CD4-positive, alpha-beta T cell (primary cell): Measurements from ENCODE around the gene ADGRL3. TPM values are rescaled to one million over a fixed set of nuclear protein-coding genes. Genes with fewer than 3 reads are reported as not detected.
"Not testable (repeated sequence)": the region's sequence is repeated elsewhere in the genome, so short reads cannot be mapped to it uniquely, and the experiment has no call there.

ENCODE experiments used
- ATAC-seq: fragments of 200-7000 bp; cut with Tn5 transposase; one replicate; pipeline ENCODE4 v1.10.0; 2022; ENCODE audit warnings: mild to moderate bottlenecking; ENCODE audit not compliant: poor library complexity
- CTCF ChIA-PET: fragments of 350-600 bp; sonication (Branson Sonifier 250); formaldehyde crosslinking; loops from one replicate; lab custom pipeline; 2021; ENCODE audit warnings: antibody characterized with exemption, inconsistent platforms; lab: Charles Lee
- POLR2A ChIA-PET: fragments of 350-600 bp; sonication (Branson Sonifier 250); formaldehyde crosslinking; loops from one replicate; lab custom pipeline; 2021; ENCODE audit warnings: antibody characterized with exemption, inconsistent platforms; lab: Charles Lee
- DNase-seq, 14 experiments: peaks; one replicate each; pipeline ENCODE4 v3.0.0-alpha.2; 2013 to 2020; ENCODE audit warnings: mixed read lengths in 2 of 14
- H3K27ac ChIP-seq, 2 donors: one replicate each; pipeline versions ENCODE4 v1.5.1 to v1.7.0; 2013; ENCODE audit warnings: low read length in 2 of 2, low read depth in 1 of 2, mild to moderate bottlenecking in 1 of 2
- H3K27me3 ChIP-seq, 2 experiments: 1 replicate in 1 of 2; 2 replicates in 1 of 2; pipeline versions ENCODE4 v1.6.1 to v1.7.0; 2013; ENCODE audit warnings: low read length in 2 of 2, control low read depth in 1 of 2, mild to moderate bottlenecking in 1 of 2, moderate library complexity in 1 of 2; ENCODE audit not compliant: insufficient read depth in 2 of 2, control insufficient read depth in 1 of 2
- H3K36me3 ChIP-seq: one replicate; pipeline ENCODE4 v1.6.1; 2013; ENCODE audit warnings: low read length, control low read depth; ENCODE audit not compliant: insufficient read depth
- H3K4me1 ChIP-seq: one replicate; pipeline ENCODE4 v1.6.1; 2013; ENCODE audit warnings: low read length, control low read depth; ENCODE audit not compliant: insufficient read depth
- H3K4me3 ChIP-seq: one replicate; pipeline ENCODE4 v1.5.1; 2013; ENCODE audit warnings: mild to moderate bottlenecking, low read length, moderate library complexity
- H3K9me3 ChIP-seq, 2 experiments: 1 replicate in 1 of 2; 2 replicates in 1 of 2; pipeline versions ENCODE4 v1.6.1 to v1.7.0; 2013; ENCODE audit warnings: low read length in 2 of 2, mild to moderate bottlenecking in 2 of 2, control low read depth in 1 of 2, moderate library complexity in 1 of 2; ENCODE audit not compliant: control insufficient read depth in 1 of 2, insufficient read depth in 1 of 2
- H3K27ac Mint-ChIP-seq: one replicate; pipeline ENCODE4 v1.8.0; 2020; ENCODE audit warnings: mixed read lengths
- H3K27me3 Mint-ChIP-seq: one replicate; pipeline ENCODE4 v1.8.0; 2021; ENCODE audit warnings: mixed read lengths
- H3K36me3 Mint-ChIP-seq: one replicate; pipeline ENCODE4 v1.8.0; 2021; ENCODE audit warnings: low read depth, mixed read lengths
- H3K4me1 Mint-ChIP-seq: one replicate; pipeline ENCODE4 v1.8.0; 2021; ENCODE audit warnings: low read depth, mixed read lengths
- H3K4me3 Mint-ChIP-seq: one replicate; pipeline ENCODE4 v1.8.0; 2020; ENCODE audit warnings: mild to moderate bottlenecking, mixed read lengths
- H3K9me3 Mint-ChIP-seq: one replicate; pipeline ENCODE4 v1.8.0; 2020; ENCODE audit warnings: mixed read lengths
- CTCF ChIP-seq: fragments of 200-600 bp; IDR thresholded peaks from one replicate; pipeline ENCODE4 v1.8.0; 2022; ENCODE audit warnings: antibody characterized with exemption, mild to moderate bottlenecking
- intact Hi-C, 2 experiments: fragments of 100-400 bp; cut with DNase I in 1 of 2; cut with micrococcal nuclease in 1 of 2; formaldehyde crosslinking; loops; one replicate each; pipeline versions ENCODE4 v1.15.1 to v1.9.0; 2023 to 2025; cut with DNase I, micrococcal nuclease
- total RNA-seq, 174 experiments: library from RNA in 2 of 174; stranded (reverse) in 2 of 174; gene quantifications; one replicate each; pipeline ENCODE4 v1.2.3 and lab custom pipeline; 2021 to 2026

The ADGRL3 gene
- total RNA-seq, 2 experiments from 2014 or later = not detected

- intact Hi-C loops = no loop called here
- Histone ChIP-seq H3K9me3 (peaks cover 0 to 5% of the 10 kb centered on the region in 2 experiments), H3K27me3 (no peaks in the 10 kb centered on the region), H3K36me3 (no peaks in the 10 kb centered on the region), H3K27ac (no peak overlapping the region), H3K4me1 (no peaks in the 10 kb centered on the region), H3K4me3 (no peak overlapping the region)
- ATAC-seq (no peak), DNase-seq (no peak)
- H3K27ac Mint-ChIP-seq = no peak overlapping the region
- H3K9me3 Mint-ChIP-seq = peaks cover 9% of the 10 kb centered on the region
- POLR2A ChIA-PET = no interaction called here
- H3K36me3 Mint-ChIP-seq = no peaks in the 10 kb centered on the region
- no peak overlapping the region for H3K4me3 Mint-ChIP-seq
- no peaks in the 10 kb centered on the region for H3K27me3 Mint-ChIP-seq
- H3K4me1 Mint-ChIP-seq = no peaks in the 10 kb centered on the region
- CTCF ChIA-PET = no interaction called here
- no peak for TF ChIP-seq CTCF
These were observed 301.7 kb downstream of the ADGRL3 start for GRCh38 chr4:61501812-61502211.

GRCh38 chr4:61505773-61506685, 305.9 kb downstream of the ADGRL3 start:
- ChIA-PET POLR2A (no interaction called here), CTCF (no interaction called here)
- Mint-ChIP-seq H3K4me1 (no peaks in the 10 kb centered on the region), H3K36me3 (no peaks in the 10 kb centered on the region), H3K9me3 (peaks cover 12% of the 10 kb centered on the region), H3K27me3 (no peaks in the 10 kb centered on the region), H3K27ac (no peak overlapping the region), H3K4me3 (no peak overlapping the region)
- no peak for DNase-seq
- Histone ChIP-seq H3K36me3 (no peaks in the 10 kb centered on the region), H3K9me3 (peaks cover 0 to 7% of the 10 kb centered on the region in 2 experiments), H3K27ac (no peak overlapping the region), H3K4me1 (no peaks in the 10 kb centered on the region), H3K27me3 (no peaks in the 10 kb centered on the region), H3K4me3 (no peak overlapping the region)
- TF ChIP-seq CTCF = no peak
- ATAC-seq = no peak
- intact Hi-C loops = no loop called here

- no peak overlapping the region for H3K4me3 Mint-ChIP-seq
- no peaks in the 10 kb centered on the region for H3K36me3 Mint-ChIP-seq
- DNase-seq (no peak), ATAC-seq (no peak)
- no peak overlapping the region for H3K4me3 ChIP-seq
- H3K27ac ChIP-seq = no peak overlapping the region
- H3K36me3 ChIP-seq = no peaks in the 10 kb centered on the region
- no peak for TF ChIP-seq CTCF
- no peak overlapping the region for H3K27ac Mint-ChIP-seq
- CTCF ChIA-PET = no interaction called here
- H3K4me1 Mint-ChIP-seq = no peaks in the 10 kb centered on the region
- no peaks in the 10 kb centered on the region for H3K27me3 ChIP-seq
- intact Hi-C loops = no loop called here
- no peaks in the 10 kb centered on the region for H3K4me1 ChIP-seq
- no peaks in the 10 kb centered on the region for H3K27me3 Mint-ChIP-seq
- POLR2A ChIA-PET = no interaction called here
- H3K9me3 ChIP-seq = peaks cover 0 to 7% of the 10 kb centered on the region in 2 experiments
- peaks cover 9% of the 10 kb centered on the region for H3K9me3 Mint-ChIP-seq
These were observed 307.0 kb downstream of the ADGRL3 start for GRCh38 chr4:61507091-61507490.

GRCh38 chr4:61509721-61510241, 309.7 kb downstream of the ADGRL3 start:
- H3K27me3 ChIP-seq, intact Hi-C loops, H3K4me1 ChIP-seq, ATAC-seq, H3K4me3 ChIP-seq, POLR2A ChIA-PET, H3K36me3 Mint-ChIP-seq, H3K4me1 Mint-ChIP-seq, H3K36me3 ChIP-seq, H3K27me3 Mint-ChIP-seq, DNase-seq, H3K9me3 ChIP-seq, H3K9me3 Mint-ChIP-seq, H3K4me3 Mint-ChIP-seq, H3K27ac ChIP-seq, CTCF ChIA-PET, H3K27ac Mint-ChIP-seq: not testable (repeated sequence)
